ENCODE data around the gene CSRNP2. TPM values are rescaled to one million over a fixed set of nuclear protein-coding genes. Genes with fewer than 3 reads are reported as not detected.

Gene CSRNP2
- total and polyA plus RNA-seq, 2 of the 13 experiments (the other 11 are each of a cell fraction or from before 2014, with no cell fraction given): 4.8 to 7.3 TPM

DNA sequence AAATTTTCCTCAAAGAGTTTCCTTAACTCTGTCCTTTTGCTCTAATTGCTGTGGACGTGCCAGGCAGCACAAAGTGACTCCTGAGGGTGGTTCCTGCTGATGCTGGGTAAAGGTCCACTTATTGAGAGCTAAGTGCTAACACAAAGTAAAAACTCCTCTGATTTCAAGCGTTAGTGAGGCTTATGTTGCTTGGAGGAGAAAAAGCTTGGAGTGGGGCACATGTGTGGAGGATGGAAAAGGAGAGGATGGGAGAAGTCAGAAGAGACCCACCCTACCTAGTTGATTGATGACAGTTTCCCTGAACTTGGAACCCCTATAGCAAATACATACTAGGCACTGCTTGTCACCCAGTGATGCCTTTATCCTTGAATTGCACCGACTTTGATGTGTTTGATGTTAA lies 47.1 kb downstream of the CSRNP2 start:
- H3K27ac ChIP-seq (ENCODE audit: extremely low read length, insufficient read depth, low read length): peak overlapping the region; percentile 40
- H3K9ac ChIP-seq (ENCODE audit: insufficient read depth, low read depth, low read length): 0 out of 2 replicates have a peak overlapping the region, but pooled peaks have one; percentile 23
- no peaks in the 10 kb centered on the region for H3K27me3 ChIP-seq (ENCODE audit: control insufficient read depth in 1 of 2, insufficient read depth in 2 of 2, low read length in 2 of 2)
- peak overlapping the region; percentile 77 for H3K4me2 ChIP-seq (ENCODE audit: low read depth, low read length)
- POLR2A ChIA-PET: interaction anchor here (2.8 kb wide), 1 partner anchor 10 kb away, joined by 15 read pairs; the partner anchor contains the start of gene SLC11A2
- no peaks in the 10 kb centered on the region for H4K20me1 ChIP-seq (ENCODE audit: insufficient read depth, low read length)
- H3K36me3 ChIP-seq (replicated peaks in 1 of 2; ENCODE audit: control insufficient read depth in 1 of 2, insufficient read depth in 2 of 2, low read length in 2 of 2): no peaks in the 10 kb centered on the region
- DNase-seq (ENCODE audit: low spot score) (peak; percentile 28), ATAC-seq (peak; percentile 84), FAIRE-seq (peak; percentile 59)
- CTCF ChIA-PET (ENCODE audit: low intra/inter-chr PET ratio, low total read pairs): no interaction called here
- no TSS peak for BruUV-seq (replicated peaks)
- in situ Hi-C loops (cut with HindIII; ENCODE audit: extremely low pct_ligation_motif_present, low pct_unique_long_range_greater_than_20kb) (no loop called here), intact Hi-C loops (cut with micrococcal nuclease; ENCODE audit: unreplicated experiment) (no loop called here)
- peaks cover 61% of the 10 kb centered on the region for H3K4me1 ChIP-seq (ENCODE audit: insufficient read depth, low read length)
- H3K79me2 ChIP-seq (ENCODE audit: insufficient read depth, low read length): no peaks in the 10 kb centered on the region
- peak overlapping the region in 2 of 3 experiments; percentile 21 to 30; a peak in 2 of 6 replicates for H3K4me3 ChIP-seq (replicated peaks in 1 of 3; ENCODE audit: insufficient read depth in 1 of 3, low read depth in 2 of 3, low read length in 3 of 3)
- H3K9me3 ChIP-seq (ENCODE audit: low read length): no peaks in the 10 kb centered on the region
- 0% methylated on average over 3 of the region's 3 CpGs for WGBS (ENCODE audit: low lambda C conversion rate)
- H2AFZ ChIP-seq (ENCODE audit: low read length): peak overlapping the region; percentile 83
- TF ChIP-seq SAP130 (CRISPR knock-in tag; IDR thresholded peaks at IDR 0.05; ENCODE audit: low read depth) (peak; percentile 51), SKI (IDR thresholded peaks at IDR 0.05; ENCODE audit: partially characterized antibody) (no peak), ZNF850 (CRISPR knock-in tag; conservative IDR thresholded peaks at IDR 0.05) (no peak), ZNF101 (CRISPR knock-in tag; IDR thresholded peaks at IDR 0.05; ENCODE audit: borderline replicate concordance, low read depth) (no peak), NFRKB (IDR thresholded peaks at IDR 0.05) (no peak), SOX5 (CRISPR knock-in tag; IDR thresholded peaks at IDR 0.05; ENCODE audit: borderline replicate concordance) (peak; percentile 12; the same call in 1 of the 2 replicates), ZNF552 (CRISPR knock-in tag; IDR thresholded peaks at IDR 0.05; ENCODE audit: borderline replicate concordance) (no peak), ZNF251 (CRISPR knock-in tag; IDR thresholded peaks at IDR 0.05) (no peak)
- TF ChIP-seq, protein P1, sequence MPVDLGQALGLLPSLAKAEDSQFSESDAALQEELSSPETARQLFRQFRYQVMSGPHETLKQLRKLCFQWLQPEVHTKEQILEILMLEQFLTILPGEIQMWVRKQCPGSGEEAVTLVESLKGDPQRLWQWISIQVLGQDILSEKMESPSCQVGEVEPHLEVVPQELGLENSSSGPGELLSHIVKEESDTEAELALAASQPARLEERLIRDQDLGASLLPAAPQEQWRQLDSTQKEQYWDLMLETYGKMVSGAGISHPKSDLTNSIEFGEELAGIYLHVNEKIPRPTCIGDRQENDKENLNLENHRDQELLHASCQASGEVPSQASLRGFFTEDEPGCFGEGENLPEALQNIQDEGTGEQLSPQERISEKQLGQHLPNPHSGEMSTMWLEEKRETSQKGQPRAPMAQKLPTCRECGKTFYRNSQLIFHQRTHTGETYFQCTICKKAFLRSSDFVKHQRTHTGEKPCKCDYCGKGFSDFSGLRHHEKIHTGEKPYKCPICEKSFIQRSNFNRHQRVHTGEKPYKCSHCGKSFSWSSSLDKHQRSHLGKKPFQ (CRISPR knock-in tag; IDR thresholded peaks at IDR 0.05; ENCODE audit: insufficient replicate concordance): no peak
- TF ChIP-seq, protein P2, sequence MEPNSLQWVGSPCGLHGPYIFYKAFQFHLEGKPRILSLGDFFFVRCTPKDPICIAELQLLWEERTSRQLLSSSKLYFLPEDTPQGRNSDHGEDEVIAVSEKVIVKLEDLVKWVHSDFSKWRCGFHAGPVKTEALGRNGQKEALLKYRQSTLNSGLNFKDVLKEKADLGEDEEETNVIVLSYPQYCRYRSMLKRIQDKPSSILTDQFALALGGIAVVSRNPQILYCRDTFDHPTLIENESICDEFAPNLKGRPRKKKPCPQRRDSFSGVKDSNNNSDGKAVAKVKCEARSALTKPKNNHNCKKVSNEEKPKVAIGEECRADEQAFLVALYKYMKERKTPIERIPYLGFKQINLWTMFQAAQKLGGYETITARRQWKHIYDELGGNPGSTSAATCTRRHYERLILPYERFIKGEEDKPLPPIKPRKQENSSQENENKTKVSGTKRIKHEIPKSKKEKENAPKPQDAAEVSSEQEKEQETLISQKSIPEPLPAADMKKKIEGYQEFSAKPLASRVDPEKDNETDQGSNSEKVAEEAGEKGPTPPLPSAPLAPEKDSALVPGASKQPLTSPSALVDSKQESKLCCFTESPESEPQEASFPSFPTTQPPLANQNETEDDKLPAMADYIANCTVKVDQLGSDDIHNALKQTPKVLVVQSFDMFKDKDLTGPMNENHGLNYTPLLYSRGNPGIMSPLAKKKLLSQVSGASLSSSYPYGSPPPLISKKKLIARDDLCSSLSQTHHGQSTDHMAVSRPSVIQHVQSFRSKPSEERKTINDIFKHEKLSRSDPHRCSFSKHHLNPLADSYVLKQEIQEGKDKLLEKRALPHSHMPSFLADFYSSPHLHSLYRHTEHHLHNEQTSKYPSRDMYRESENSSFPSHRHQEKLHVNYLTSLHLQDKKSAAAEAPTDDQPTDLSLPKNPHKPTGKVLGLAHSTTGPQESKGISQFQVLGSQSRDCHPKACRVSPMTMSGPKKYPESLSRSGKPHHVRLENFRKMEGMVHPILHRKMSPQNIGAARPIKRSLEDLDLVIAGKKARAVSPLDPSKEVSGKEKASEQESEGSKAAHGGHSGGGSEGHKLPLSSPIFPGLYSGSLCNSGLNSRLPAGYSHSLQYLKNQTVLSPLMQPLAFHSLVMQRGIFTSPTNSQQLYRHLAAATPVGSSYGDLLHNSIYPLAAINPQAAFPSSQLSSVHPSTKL (CRISPR knock-in tag; IDR thresholded peaks at IDR 0.05): peak; percentile 36; the same call in 1 of the 2 replicates
- TF ChIP-seq, protein P3, sequence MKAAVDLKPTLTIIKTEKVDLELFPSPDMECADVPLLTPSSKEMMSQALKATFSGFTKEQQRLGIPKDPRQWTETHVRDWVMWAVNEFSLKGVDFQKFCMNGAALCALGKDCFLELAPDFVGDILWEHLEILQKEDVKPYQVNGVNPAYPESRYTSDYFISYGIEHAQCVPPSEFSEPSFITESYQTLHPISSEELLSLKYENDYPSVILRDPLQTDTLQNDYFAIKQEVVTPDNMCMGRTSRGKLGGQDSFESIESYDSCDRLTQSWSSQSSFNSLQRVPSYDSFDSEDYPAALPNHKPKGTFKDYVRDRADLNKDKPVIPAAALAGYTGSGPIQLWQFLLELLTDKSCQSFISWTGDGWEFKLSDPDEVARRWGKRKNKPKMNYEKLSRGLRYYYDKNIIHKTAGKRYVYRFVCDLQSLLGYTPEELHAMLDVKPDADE (CRISPR knock-in tag; IDR thresholded peaks at IDR 0.05): no peak
- TF ChIP-seq, protein P4, sequence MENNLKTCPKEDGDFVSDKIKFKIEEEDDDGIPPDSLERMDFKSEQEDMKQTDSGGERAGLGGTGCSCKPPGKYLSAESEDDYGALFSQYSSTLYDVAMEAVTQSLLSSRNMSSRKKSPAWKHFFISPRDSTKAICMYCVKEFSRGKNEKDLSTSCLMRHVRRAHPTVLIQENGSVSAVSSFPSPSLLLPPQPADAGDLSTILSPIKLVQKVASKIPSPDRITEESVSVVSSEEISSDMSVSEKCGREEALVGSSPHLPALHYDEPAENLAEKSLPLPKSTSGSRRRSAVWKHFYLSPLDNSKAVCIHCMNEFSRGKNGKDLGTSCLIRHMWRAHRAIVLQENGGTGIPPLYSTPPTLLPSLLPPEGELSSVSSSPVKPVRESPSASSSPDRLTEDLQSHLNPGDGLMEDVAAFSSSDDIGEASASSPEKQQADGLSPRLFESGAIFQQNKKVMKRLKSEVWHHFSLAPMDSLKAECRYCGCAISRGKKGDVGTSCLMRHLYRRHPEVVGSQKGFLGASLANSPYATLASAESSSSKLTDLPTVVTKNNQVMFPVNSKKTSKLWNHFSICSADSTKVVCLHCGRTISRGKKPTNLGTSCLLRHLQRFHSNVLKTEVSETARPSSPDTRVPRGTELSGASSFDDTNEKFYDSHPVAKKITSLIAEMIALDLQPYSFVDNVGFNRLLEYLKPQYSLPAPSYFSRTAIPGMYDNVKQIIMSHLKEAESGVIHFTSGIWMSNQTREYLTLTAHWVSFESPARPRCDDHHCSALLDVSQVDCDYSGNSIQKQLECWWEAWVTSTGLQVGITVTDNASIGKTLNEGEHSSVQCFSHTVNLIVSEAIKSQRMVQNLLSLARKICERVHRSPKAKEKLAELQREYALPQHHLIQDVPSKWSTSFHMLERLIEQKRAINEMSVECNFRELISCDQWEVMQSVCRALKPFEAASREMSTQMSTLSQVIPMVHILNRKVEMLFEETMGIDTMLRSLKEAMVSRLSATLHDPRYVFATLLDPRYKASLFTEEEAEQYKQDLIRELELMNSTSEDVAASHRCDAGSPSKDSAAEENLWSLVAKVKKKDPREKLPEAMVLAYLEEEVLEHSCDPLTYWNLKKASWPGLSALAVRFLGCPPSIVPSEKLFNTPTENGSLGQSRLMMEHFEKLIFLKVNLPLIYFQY (CRISPR knock-in tag; IDR thresholded peaks at IDR 0.05; ENCODE audit: borderline replicate concordance): no peak
- TF ChIP-seq, protein P5, sequence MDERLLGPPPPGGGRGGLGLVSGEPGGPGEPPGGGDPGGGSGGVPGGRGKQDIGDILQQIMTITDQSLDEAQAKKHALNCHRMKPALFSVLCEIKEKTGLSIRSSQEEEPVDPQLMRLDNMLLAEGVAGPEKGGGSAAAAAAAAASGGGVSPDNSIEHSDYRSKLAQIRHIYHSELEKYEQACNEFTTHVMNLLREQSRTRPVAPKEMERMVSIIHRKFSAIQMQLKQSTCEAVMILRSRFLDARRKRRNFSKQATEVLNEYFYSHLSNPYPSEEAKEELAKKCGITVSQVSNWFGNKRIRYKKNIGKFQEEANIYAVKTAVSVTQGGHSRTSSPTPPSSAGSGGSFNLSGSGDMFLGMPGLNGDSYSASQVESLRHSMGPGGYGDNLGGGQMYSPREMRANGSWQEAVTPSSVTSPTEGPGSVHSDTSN (CRISPR knock-in tag; IDR thresholded peaks at IDR 0.05): 0 out of 2 replicates have a peak, but pooled peaks have one; percentile 28

Measured in HepG2 (cell line).